ENCODE results near the gene RNF222. TPM values are rescaled to one million over a fixed set of nuclear protein-coding genes. Genes with fewer than 3 reads are reported as not detected.

Gene RNF222
- total and polyA plus RNA-seq, 2 of the 4 experiments (the other 2 are of a cell fraction) = not detected

DNA sequence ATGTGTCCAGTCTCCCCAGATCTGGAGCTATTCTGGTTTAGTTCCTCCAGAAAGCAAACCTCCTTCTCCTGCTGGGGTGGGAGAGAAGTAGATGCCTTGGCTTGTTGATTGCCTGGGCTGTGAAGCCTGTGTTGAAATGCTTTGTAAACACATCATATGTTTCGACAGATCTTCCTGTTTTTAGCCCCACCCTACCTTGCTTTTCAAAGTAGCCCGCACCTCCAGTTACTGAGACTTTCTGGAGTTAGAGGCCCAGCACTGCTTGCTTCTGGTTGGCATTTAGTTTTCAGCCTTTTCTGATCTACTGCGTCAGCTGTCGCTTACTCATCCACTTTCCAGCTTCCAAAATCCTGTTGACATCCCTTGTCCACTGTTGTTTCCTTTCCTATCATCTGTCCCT, 20.2 kb upstream of the RNF222 start:
- CTCF ChIA-PET = interaction anchor here (1.1 kb wide), 1 partner anchor 8 kb away, joined by 4 read pairs; no protein-coding TSS in a partner anchor
- no peaks in the 10 kb centered on the region for H3K36me3 ChIP-seq (ENCODE audit: control insufficient read depth, insufficient read depth, low read length)
- H2BK120ac ChIP-seq (ENCODE audit: low read depth, low read length) = no peak overlapping the region
- no peak overlapping the region for H3K4me3 ChIP-seq (ENCODE audit: insufficient read depth, low read depth, low read length)
- no peak overlapping the region for H3K14ac ChIP-seq (replicated peaks; ENCODE audit: low read depth, low read length)
- H2BK20ac ChIP-seq (ENCODE audit: low read depth, low read length) = no peak overlapping the region
- peaks cover 3% of the 10 kb centered on the region; the same call in 1 of the 2 replicates for H3K9me1 ChIP-seq (ENCODE audit: insufficient read depth, low read length)
- H2AFZ ChIP-seq (replicated peaks; ENCODE audit: low read length, poor library complexity) = no peak overlapping the region
- no peak overlapping the region for H3K4me2 ChIP-seq (ENCODE audit: low read depth, low read length)
- H2BK5ac ChIP-seq (ENCODE audit: low read depth, low read length, poor library complexity, severe bottlenecking) = no peak overlapping the region
- no peaks in the 10 kb centered on the region for H3K79me1 ChIP-seq (ENCODE audit: low read depth in 1 of 2, low read length in 2 of 2)
- dilution Hi-C loops (cut with HindIII; ENCODE audit: low sequenced_read_pairs, unreplicated experiment) = no loop called here
- H4K20me1 ChIP-seq (ENCODE audit: insufficient read depth, low read length) = no peaks in the 10 kb centered on the region
- no peak overlapping the region for H2AK9ac ChIP-seq (replicated peaks; ENCODE audit: low read depth, low read length, poor library complexity)
- H2BK15ac ChIP-seq (ENCODE audit: low read depth, low read length) = no peak overlapping the region
- no peak overlapping the region for H3K56ac ChIP-seq (ENCODE audit: extremely low read depth, insufficient read depth, low read length)
- in situ Hi-C loops (cut with MboI; ENCODE audit: low sequenced_read_pairs) = loop anchor here (10.0 kb wide), 2 partner anchors 337 to 367 kb away; partner anchors contain the start of gene SPDYE4
- H3K4ac ChIP-seq (ENCODE audit: low read depth, low read length) = no peak overlapping the region
- WGBS, 2 experiments (ENCODE audit: extremely low coverage in 2 of 2, insufficient read length in 1 of 2) = 83% methylated on average over 2 of the region's 4 CpGs; no CpG with 5 or more reads in 1 of the 2 experiments
- no TSS peak for BruUV-seq (replicated peaks)
- no peak overlapping the region for H4K91ac ChIP-seq (ENCODE audit: insufficient read depth, low read depth, low read length)
- H4K8ac ChIP-seq (ENCODE audit: low read depth in 2 of 2, low read length in 2 of 2) = no peak overlapping the region
- no peak overlapping the region for H2AK5ac ChIP-seq (ENCODE audit: low read depth, low read length)
- no peak overlapping the region for H3K27ac ChIP-seq (ENCODE audit: insufficient read depth, low read length)
- no peak overlapping the region for H3K18ac ChIP-seq (ENCODE audit: low read depth, low read length)
- H4K5ac ChIP-seq (ENCODE audit: low read depth, low read length) = no peak overlapping the region
- peaks cover 2% of the 10 kb centered on the region; the same call in 1 of the 2 replicates for H3K4me1 ChIP-seq (ENCODE audit: control insufficient read depth, insufficient read depth, low read length)
- no peak overlapping the region for H3K9ac ChIP-seq (ENCODE audit: low read depth, low read length)
- intact Hi-C loops (cut with micrococcal nuclease) = no loop called here
- TF ChIP-seq FOS (IDR thresholded peaks at IDR 0.05; ENCODE audit: low read depth, low read length) = no peak
- ATAC-seq (ENCODE audit: low read depth) = no peak
- H3K27me3 ChIP-seq (ENCODE audit: control insufficient read depth, insufficient read depth, low read length) = peaks cover 17% of the 10 kb centered on the region
- DNase-seq = no peak
- H3K9me3 ChIP-seq (ENCODE audit: control insufficient read depth, insufficient read depth, low read length) = 0 out of 2 replicates have a peak, but pooled peaks cover 2% of the 10 kb centered on the region
- POLR2A ChIA-PET (ENCODE audit: unreplicated experiment) = no interaction called here
- H3K23ac ChIP-seq (ENCODE audit: low read depth, low read length) = no peak overlapping the region

Data from IMR-90 (cell line).